Naive B cell (primary cell): ENCODE measurements around the gene ARFIP2. TPM values are rescaled to one million over a fixed set of nuclear protein-coding genes. Genes with fewer than 3 reads are reported as not detected.

ENCODE experiments used
- ATAC-seq, 2 donors: fragments of 150-1000 bp; cut with Tn5 transposase; 2 replicates each; pipeline ENCODE4 v1.10.0; 2021; ENCODE audit warnings: low read depth in 2 of 2, mild to moderate bottlenecking in 2 of 2, moderate library complexity in 2 of 2
- DNase-seq: peaks from one replicate; pipeline ENCODE4 v3.0.0; 2022
- H3K27ac Mint-ChIP-seq, 6 donors: one replicate each; pipeline ENCODE4 v1.8.0; 2020 to 2022; ENCODE audit warnings: mild to moderate bottlenecking in 6 of 6, mixed read lengths in 6 of 6, moderate library complexity in 5 of 6, inconsistent platforms in 2 of 6
- H3K27me3 Mint-ChIP-seq, 3 donors: one replicate each; pipeline ENCODE4 v1.8.0; 2021 to 2022; ENCODE audit warnings: mixed read lengths in 3 of 3, mild to moderate bottlenecking in 1 of 3
- H3K36me3 Mint-ChIP-seq, 2 donors: one replicate each; pipeline ENCODE4 v1.8.0; 2020 to 2022; ENCODE audit warnings: mixed read lengths in 2 of 2, inconsistent platforms in 1 of 2, mild to moderate bottlenecking in 1 of 2
- H3K4me1 Mint-ChIP-seq, 3 donors: one replicate each; pipeline ENCODE4 v1.8.0; 2020 to 2022; ENCODE audit warnings: mixed read lengths in 3 of 3, inconsistent platforms in 1 of 3, mild to moderate bottlenecking in 1 of 3, moderate library complexity in 1 of 3
- H3K4me3 Mint-ChIP-seq, 8 donors: one replicate each; pipeline ENCODE4 v1.8.0; 2020 to 2022; ENCODE audit warnings: mild to moderate bottlenecking in 8 of 8, mixed read lengths in 8 of 8, moderate library complexity in 8 of 8, inconsistent platforms in 2 of 8
- H3K9me3 Mint-ChIP-seq, 7 donors: one replicate each; pipeline ENCODE4 v1.8.0; 2020 to 2022; ENCODE audit warnings: mixed read lengths in 7 of 7, mild to moderate bottlenecking in 5 of 7, inconsistent platforms in 2 of 7, moderate library complexity in 1 of 7
- polyA plus RNA-seq, 6 donors: library from polyadenylated mRNA; unstranded; fragments of 300-500 nt; fragmentation: Illumina TruSeq; gene quantifications; one replicate each; pipeline ENCODE4 v1.2.3, GENCODE V29; 2021; ENCODE audit warnings: low read depth in 6 of 6

The ARFIP2 gene
- polyA plus RNA-seq, 6 donors from 2014 or later = 22.9 to 37.3 (median 29.7) TPM

DNA sequence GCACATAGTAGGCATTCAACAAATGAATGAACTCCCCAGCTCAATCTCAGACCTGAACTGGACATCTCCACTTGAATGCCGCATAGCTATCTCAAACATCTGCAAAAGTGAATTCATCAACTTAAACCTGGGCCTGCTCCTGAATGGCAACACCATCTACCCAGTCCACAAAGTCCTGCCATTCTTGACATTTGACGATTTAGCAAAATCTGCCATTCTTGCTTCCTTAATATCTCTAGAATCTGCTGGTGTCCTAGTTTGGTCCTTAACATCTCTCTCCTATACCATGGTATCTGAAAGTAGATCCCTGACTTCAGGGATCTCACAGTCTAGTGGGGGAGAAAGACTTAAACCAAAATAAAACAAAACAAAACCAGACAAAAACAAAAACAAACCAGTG, 28.0 kb downstream of the ARFIP2 start:
- Mint-ChIP-seq H3K36me3 (peaks cover 4 to 6% of the 10 kb centered on the region in 2 donors), H3K4me3 (no peak overlapping the region), H3K27ac (no peak overlapping the region), H3K4me1 (no peaks in the 10 kb centered on the region), H3K27me3 (no peaks in the 10 kb centered on the region), H3K9me3 (no peaks in the 10 kb centered on the region)
- DNase-seq (no peak), ATAC-seq (no peak)

DNA sequence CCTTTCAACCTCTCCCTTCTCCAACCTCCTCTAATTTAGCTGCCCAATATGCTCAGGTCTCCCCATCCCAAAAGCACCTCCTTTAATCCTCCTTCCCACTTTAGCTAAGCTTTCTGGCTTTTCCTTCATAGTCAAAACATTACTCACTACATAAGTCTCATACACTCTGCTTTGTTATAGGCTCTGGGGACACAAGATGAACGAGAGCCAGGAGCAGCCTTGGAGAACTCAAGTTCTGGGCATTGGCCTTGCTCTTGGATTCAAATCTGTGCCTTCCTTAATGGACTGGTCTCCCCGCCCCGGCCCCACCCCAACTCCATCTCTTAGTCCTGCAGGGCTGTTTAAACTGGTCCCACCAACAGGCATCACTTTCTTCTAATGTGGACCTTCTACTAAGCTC, 28.9 kb downstream of the ARFIP2 start:
- Mint-ChIP-seq H3K27me3 (no peaks in the 10 kb centered on the region), H3K36me3 (peaks cover 4 to 6% of the 10 kb centered on the region in 2 donors), H3K4me1 (no peaks in the 10 kb centered on the region), H3K4me3 (no peak overlapping the region), H3K27ac (peak overlapping the region in 2 of 6 donors; percentile 8 to 41), H3K9me3 (no peaks in the 10 kb centered on the region)
- DNase-seq (no peak), ATAC-seq (no peak)

DNA sequence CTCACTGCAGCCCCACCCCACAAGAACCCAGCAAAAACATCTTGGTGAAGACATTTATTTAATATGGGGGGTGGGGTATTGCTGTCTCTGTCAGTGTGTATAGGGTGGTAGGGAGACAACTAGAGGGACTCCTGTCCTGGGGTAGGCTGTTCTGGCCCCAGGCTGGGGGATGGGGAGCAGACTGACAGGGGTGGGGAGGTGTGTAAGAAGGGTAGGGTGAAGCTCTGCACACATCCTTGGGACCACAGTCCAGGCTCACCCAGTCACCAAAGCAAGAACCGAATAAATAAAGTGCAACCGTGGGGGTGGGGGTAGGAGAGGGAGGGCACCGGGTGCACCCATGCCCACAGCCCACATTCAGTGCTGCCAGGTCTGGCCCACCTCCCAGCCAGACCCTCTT, 32.6 kb downstream of the ARFIP2 start:
- no peak overlapping the region for H3K4me3 Mint-ChIP-seq
- DNase-seq (no peak), ATAC-seq (no peak)
- H3K27me3 Mint-ChIP-seq = no peaks in the 10 kb centered on the region
- H3K27ac Mint-ChIP-seq = peak overlapping the region in 1 of 6 donors; percentile 64
- no peaks in the 10 kb centered on the region for H3K9me3 Mint-ChIP-seq
- H3K36me3 Mint-ChIP-seq = no peaks in the 10 kb centered on the region
- no peaks in the 10 kb centered on the region for H3K4me1 Mint-ChIP-seq

DNA sequence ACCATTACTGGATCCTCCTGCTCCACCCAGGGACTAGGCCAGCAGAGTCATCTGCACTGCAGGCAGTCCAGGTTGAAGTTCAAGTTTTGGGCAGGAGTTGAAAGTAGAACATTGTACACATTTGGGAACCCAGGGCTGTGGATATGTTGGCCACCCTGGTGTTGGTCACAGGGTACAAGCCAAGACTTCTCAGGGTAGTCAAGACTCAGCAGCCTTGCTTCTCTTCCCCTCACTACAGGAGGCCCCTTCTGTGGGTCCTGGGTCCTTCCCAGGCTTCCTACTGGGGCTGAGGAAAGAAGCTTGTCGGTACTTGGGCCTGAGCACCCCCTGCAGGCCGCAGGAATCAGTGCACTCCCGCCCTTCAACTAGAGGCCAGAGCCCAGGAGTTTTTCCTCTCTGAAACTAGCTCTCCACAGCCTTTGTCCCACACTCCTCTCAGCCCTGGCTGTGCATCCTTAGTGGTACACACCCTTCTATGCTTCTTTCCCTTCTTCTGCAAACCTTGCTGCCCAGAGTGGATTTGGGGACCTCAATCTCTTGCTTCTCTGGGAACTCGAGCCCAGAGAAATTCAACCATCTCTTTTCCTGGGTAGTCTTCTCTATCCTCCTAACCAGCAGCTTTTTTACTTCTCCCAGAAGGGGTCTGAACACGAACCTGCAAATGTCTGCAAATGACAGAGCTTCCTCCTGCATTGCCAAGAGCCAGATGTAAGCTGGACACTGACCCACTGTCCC, 37.7 kb downstream of the ARFIP2 start:
- H3K27ac Mint-ChIP-seq = no peak overlapping the region
- no peak overlapping the region for H3K4me3 Mint-ChIP-seq
- no peaks in the 10 kb centered on the region for H3K4me1 Mint-ChIP-seq
- H3K36me3 Mint-ChIP-seq = no peaks in the 10 kb centered on the region
- peak; percentile 49 for DNase-seq
- ATAC-seq = peak; percentile 58 to 76
- no peaks in the 10 kb centered on the region for H3K9me3 Mint-ChIP-seq
- H3K27me3 Mint-ChIP-seq = no peaks in the 10 kb centered on the region

DNA sequence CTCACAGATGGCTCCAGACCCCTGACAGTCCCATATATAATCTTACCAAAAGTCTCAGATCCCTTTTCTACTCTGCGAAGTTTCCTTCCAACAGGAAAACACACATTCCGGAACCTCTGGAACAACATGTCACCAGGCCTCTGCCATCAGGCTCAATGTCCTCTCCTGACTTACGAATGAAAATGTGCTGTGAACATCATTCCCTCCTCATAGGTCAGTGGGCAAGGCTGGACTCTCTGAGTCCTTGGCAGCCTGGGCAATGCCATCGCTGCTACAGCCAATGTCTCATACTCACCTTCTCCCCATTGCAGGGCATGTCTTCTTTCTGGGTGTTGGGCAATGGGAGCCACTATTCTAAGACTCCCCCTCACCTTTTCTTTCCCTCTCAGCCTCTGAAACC, 38.7 kb downstream of the ARFIP2 start:
- H3K4me1 Mint-ChIP-seq = no peaks in the 10 kb centered on the region

DNA sequence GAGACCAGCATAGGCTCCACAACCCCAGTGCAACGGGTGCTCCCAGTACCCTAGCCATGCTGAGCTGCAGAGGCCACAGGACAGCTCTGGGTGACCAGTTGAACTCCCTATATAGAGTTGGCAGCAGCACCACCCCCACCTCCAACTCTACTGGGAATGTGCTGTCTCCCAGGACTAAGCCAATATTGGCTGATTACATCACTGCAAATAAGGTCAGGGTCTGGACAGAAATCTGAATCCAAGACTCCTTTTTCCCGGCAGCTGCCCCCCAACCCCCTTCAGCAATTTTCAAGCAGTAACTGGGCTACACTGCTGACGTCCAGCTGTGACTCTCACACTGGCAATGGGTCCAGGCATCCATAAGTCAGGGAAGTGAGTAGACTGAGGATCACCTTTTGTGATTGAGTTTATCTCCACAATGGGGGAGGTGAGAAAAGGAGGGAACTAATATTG, 40.2 kb downstream of the ARFIP2 start, which contains the start of gene HPX:
TSS of gene HPX (minus strand) at position 82 of the 453 bp plus-strand sequence. CDS start at position 58, 24 bp downstream.
- ATAC-seq (no peak), DNase-seq (no peak)
- peaks cover 0 to 2% (median under 1%) of the 10 kb centered on the region in 3 donors for H3K4me1 Mint-ChIP-seq
- H3K9me3 Mint-ChIP-seq = no peaks in the 10 kb centered on the region
- no peaks in the 10 kb centered on the region for H3K36me3 Mint-ChIP-seq
- H3K27me3 Mint-ChIP-seq = no peaks in the 10 kb centered on the region
- H3K4me3 Mint-ChIP-seq = no peak within 1 kb of the TSS
- no peak within 1 kb of the TSS for H3K27ac Mint-ChIP-seq

More for the DNA sequence above, 38.7 kb downstream of the ARFIP2 start:
- no peak for DNase-seq
- Mint-ChIP-seq H3K36me3 (no peaks in the 10 kb centered on the region), H3K4me3 (no peak overlapping the region), H3K9me3 (no peaks in the 10 kb centered on the region), H3K27ac (no peak overlapping the region), H3K27me3 (no peaks in the 10 kb centered on the region)
- ATAC-seq = no peak

DNA sequence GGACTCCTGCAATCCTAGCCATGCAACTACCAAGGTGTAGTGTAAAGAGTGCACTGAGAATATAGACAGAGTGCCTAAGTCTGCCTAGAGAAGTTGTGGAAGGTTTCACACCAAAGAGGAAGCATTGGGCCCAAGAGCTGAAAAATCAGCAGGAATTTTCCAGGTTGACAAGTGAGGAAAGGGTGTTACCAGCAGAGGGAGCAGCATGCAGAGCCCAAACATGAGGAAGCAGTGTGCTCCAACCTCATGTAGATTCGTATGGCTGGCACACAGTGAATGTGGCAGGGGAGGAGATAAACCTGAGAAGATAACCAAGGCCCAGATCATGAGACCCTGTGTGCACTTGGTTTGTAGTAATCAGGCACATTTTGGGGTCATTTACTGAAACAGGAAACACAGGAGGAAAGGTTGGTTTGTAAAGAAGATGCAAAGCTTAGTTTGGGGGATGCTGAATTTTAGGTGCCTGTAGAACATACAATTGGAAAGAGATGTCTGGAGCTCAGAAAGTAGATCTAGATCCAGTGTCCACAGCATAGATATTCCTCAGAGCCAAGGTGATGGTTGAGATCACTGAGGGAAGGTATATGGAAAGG, 42.1 kb downstream of the ARFIP2 start:
- DNase-seq = no peak
- peaks cover 6 to 7% (median 6%) of the 10 kb centered on the region in 3 donors for H3K4me1 Mint-ChIP-seq
- no peak overlapping the region for H3K27ac Mint-ChIP-seq
- no peaks in the 10 kb centered on the region for H3K36me3 Mint-ChIP-seq
- H3K9me3 Mint-ChIP-seq = no peaks in the 10 kb centered on the region
- no peak for ATAC-seq
- H3K27me3 Mint-ChIP-seq = no peaks in the 10 kb centered on the region
- no peak overlapping the region for H3K4me3 Mint-ChIP-seq

DNA sequence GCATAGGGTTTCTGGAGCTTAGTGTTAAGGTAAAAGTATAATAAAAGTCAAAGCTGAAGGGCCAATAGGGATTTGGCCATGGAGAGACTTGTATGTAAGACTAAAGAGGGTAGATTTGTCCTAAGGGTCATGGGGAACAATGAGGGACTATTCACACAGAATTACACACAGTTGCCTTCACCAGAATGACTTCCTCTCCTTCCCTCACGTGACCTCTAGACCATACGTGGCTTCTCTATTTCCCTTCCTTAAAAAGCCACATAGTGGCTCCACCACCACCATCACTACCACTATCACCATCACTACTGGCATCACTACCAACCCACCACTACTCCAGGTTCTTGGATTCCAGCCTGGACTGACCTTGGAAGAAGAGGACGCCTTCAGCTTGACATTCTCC, 43.1 kb downstream of the ARFIP2 start:
- Mint-ChIP-seq H3K36me3 (no peaks in the 10 kb centered on the region), H3K27ac (no peak overlapping the region), H3K27me3 (no peaks in the 10 kb centered on the region), H3K4me1 (peaks cover 12 to 13% (median 12%) of the 10 kb centered on the region in 3 donors), H3K4me3 (no peak overlapping the region), H3K9me3 (no peaks in the 10 kb centered on the region)
- DNase-seq (no peak), ATAC-seq (peak; percentile 70 to 82)

DNA sequence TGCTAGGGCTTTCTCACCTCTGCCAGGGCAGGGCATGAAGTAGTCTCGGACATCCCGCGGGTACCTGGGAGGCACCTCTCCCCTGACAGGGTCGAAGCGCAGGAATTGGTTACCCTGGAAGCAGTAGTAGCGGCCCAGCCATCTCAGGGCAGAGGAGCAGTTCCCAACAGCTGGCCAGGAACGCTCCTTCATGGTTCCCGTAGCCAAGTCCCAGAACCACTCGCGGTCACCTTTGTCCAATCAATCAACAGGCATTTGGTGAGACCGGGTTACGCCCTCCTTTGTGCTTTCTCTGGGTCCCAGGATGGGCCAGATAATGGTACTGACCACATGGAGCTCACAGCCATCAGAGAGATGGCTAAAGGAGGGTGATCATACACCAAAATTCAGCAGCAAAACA, 43.7 kb downstream of the ARFIP2 start:
- Mint-ChIP-seq H3K36me3 (no peaks in the 10 kb centered on the region), H3K27me3 (no peaks in the 10 kb centered on the region), H3K4me3 (no peak overlapping the region), H3K27ac (no peak overlapping the region), H3K9me3 (no peaks in the 10 kb centered on the region), H3K4me1 (peaks cover 12 to 13% (median 12%) of the 10 kb centered on the region in 3 donors)
- DNase-seq (no peak), ATAC-seq (no peak)

DNA sequence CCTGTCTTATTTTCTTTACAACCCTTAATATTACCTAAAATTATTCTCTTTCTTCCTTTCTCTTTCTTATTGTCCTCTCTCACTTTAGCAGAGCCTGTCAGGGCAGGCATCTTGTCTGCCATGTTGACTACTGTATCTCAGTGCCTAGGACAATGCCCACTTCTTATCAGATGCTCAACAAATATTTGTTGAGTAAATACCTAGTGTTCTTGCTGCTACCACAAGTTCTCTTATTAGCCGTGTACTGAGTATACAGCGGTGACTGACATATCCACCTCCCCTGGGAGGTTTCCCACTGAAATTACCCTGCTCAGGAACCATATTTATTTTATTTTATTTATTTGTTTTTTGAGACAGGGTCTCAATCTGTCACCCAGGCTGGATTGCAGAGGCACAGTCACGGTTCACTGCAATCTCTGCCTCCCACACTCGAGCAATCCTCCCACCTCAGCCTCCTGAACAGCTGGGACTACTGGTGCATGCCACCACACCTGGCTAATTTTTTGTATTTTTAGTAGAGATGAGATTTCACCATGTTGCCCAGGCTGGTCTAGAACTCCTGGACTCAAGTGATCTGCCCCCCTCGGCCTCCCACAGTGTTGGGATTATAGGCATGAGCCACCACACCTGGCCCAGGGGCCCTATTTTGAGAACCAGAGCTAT, 47.0 kb downstream of the ARFIP2 start:
- ATAC-seq = no peak
- peak overlapping the region in 2 of 6 donors; percentile 3 to 49 for H3K27ac Mint-ChIP-seq

DNA sequence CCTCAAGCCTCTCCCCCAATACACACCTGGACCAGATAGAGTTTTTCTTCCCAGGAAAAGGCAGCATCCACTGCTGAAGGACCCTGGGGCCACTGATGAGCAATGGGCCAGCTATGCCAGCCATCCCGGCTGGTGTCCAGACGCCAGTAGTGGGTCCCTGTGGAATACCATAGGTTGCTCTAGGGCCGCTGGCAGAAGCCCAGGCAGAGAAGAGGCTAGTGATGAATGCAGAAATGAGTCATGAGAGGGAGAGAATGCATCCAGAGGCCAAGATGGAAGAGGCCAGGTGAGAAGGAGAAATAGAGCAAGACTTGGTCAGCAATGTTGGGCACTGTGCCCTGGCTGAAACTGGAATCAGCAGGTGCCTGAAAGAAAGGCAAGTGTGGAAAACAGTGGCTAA, 49.3 kb downstream of the ARFIP2 start:
- H3K27ac Mint-ChIP-seq = peak overlapping the region in 1 of 6 donors; percentile 55
- no peak overlapping the region for H3K4me3 Mint-ChIP-seq
- peaks cover 0 to 5% (median 0%) of the 10 kb centered on the region in 3 donors for H3K27me3 Mint-ChIP-seq
- H3K9me3 Mint-ChIP-seq = peaks cover 0 to 2% (median 0%) of the 10 kb centered on the region in 7 donors
- no peaks in the 10 kb centered on the region for H3K36me3 Mint-ChIP-seq
- DNase-seq (no peak), ATAC-seq (no peak)
- H3K4me1 Mint-ChIP-seq = peaks cover 12 to 13% (median 12%) of the 10 kb centered on the region in 3 donors

More for the DNA sequence above, 47.0 kb downstream of the ARFIP2 start:
- Mint-ChIP-seq H3K4me1 (peaks cover 12 to 13% (median 12%) of the 10 kb centered on the region in 3 donors), H3K9me3 (peaks cover 0 to 2% (median 0%) of the 10 kb centered on the region in 7 donors), H3K27me3 (no peaks in the 10 kb centered on the region), H3K36me3 (no peaks in the 10 kb centered on the region), H3K4me3 (no peak overlapping the region)
- no peak for DNase-seq

DNA sequence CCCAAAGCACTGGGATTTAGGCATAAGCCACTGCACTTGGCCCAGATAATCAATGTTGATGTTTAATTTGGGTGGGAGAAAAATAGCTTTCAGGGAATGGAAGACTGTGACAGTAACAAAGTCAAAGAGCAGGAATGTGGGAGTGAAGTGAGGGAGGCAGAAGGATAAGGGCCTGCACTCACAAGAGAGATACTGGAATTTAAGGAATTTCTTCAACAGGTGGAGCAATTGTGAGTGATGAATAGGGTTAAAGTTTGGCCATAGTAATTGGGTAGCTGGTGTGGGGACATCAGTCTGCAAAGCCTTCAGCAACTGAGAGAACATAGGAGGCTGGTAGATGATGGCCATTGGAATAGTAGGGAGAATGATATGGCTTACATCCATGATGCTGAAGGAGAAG, 53.6 kb downstream of the ARFIP2 start:
- Mint-ChIP-seq H3K4me3 (no peak overlapping the region), H3K36me3 (peaks cover 5 to 8% of the 10 kb centered on the region in 2 donors), H3K27ac (peak overlapping the region in 1 of 6 donors; percentile 22), H3K27me3 (peaks cover 24 to 37% (median 29%) of the 10 kb centered on the region in 3 donors), H3K9me3 (peaks cover 0 to 2% (median 0%) of the 10 kb centered on the region in 7 donors), H3K4me1 (no peaks in the 10 kb centered on the region)
- no peak for DNase-seq
- no peak for ATAC-seq
